Upper lobe of left lung (tissue), 4 donors: ENCODE data around the gene VPS39.

Experiments used
- EP300 ChIP-seq, 4 donors: sonication (generic); formaldehyde crosslinking; IDR thresholded peaks; one replicate each; pipeline ENCODE4 v1.5.1; 2017; ENCODE audit warnings: antibody characterized with exemption in 4 of 4, control low read depth in 2 of 4
- POLR2A ChIP-seq, 4 donors: fragments of 450-650 bp; IDR thresholded peaks; one replicate each; pipeline ENCODE4 v1.5.1; 2016 to 2017; ENCODE audit warnings: antibody characterized with exemption in 4 of 4, mild to moderate bottlenecking in 2 of 4
- POLR2AphosphoS5 ChIP-seq, 2 donors: sonication (generic); formaldehyde crosslinking; IDR thresholded peaks; one replicate each; pipeline ENCODE4 v1.5.1; 2017; ENCODE audit warnings: antibody characterized with exemption in 2 of 2
- TF ChIP-seq, protein P1 (sequence below), 6 experiments: fragments of 450-650 bp in 4 of 6; fragments of 200-600 bp in 2 of 6; sonication (generic) in 2 of 6; IDR thresholded peaks; one replicate each; pipeline ENCODE4 v1.5.1; 2016 to 2019; ENCODE audit warnings: antibody characterized with exemption in 6 of 6

DNA sequence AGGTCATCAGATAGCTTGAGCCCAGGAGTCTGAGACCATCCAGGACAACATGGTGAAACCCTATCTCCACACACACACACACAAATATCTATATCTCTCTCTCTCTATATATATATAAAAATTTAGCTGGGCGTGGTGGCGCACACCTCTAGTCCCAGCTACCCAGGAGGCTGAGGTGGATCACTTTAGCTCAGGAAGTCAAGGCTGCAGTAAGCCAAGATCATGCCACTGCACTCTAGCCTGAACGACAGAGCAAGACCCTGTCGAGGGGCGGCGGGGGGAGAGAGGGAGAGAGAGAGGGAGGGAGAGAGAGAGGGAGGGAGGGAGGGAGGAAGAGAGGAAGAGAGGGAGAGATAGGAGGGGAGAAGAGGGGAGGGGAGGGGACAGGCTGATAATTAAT is 79.6 kb downstream of the VPS39 start:
- TF ChIP-seq EP300 (IDR thresholded peaks at IDR 0.05) (no peak), POLR2A (IDR thresholded peaks at IDR 0.05) (no peak), POLR2AphosphoS5 (IDR thresholded peaks at IDR 0.05) (no peak)
- TF ChIP-seq, protein P1, sequence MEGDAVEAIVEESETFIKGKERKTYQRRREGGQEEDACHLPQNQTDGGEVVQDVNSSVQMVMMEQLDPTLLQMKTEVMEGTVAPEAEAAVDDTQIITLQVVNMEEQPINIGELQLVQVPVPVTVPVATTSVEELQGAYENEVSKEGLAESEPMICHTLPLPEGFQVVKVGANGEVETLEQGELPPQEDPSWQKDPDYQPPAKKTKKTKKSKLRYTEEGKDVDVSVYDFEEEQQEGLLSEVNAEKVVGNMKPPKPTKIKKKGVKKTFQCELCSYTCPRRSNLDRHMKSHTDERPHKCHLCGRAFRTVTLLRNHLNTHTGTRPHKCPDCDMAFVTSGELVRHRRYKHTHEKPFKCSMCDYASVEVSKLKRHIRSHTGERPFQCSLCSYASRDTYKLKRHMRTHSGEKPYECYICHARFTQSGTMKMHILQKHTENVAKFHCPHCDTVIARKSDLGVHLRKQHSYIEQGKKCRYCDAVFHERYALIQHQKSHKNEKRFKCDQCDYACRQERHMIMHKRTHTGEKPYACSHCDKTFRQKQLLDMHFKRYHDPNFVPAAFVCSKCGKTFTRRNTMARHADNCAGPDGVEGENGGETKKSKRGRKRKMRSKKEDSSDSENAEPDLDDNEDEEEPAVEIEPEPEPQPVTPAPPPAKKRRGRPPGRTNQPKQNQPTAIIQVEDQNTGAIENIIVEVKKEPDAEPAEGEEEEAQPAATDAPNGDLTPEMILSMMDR (IDR thresholded peaks at IDR 0.05), result no peak
